GM18951 (cell line): ENCODE measurements around the gene SYCE3.
"Not testable (repeated sequence)": the region's sequence is repeated elsewhere in the genome, so short reads cannot be mapped to it uniquely, and the experiment has no call there.

Source experiments
- POLR2A ChIP-seq: IDR thresholded peaks from 4 replicates; pipeline ENCODE4 v1.6.1; 2011; ENCODE audit warnings: mild to moderate bottlenecking; ENCODE audit not compliant: insufficient read length, insufficient read depth; ENCODE audit errors: extremely low read depth
- in situ Hi-C: fragments of 300-500 bp; cut with MboI; formaldehyde crosslinking; loops from one replicate; pipeline ENCODE4 v1.12.0; 2022; ENCODE audit warnings: low sequenced_read_pairs, mixed read lengths, inconsistent platforms; ENCODE audit not compliant: unreplicated experiment

SYCE3 gene

GRCh38 chr22:50525104-50525857, 37.4 kb downstream of the SYCE3 start, which contains the start of gene SCO2:
SCO2 (minus strand) TSS chr22:50525598; CDS start chr22:50524411, 1,187 bp downstream.
- in situ Hi-C loops: no loop called here
- peak; percentile 91 for TF ChIP-seq POLR2A

GRCh38 chr22:50524676-50525103, 38.0 kb downstream of the SYCE3 start:
- no peak for TF ChIP-seq POLR2A
- in situ Hi-C loops: no loop called here

GRCh38 chr22:50523806-50524675, 38.7 kb downstream of the SYCE3 start:
- in situ Hi-C loops: no loop called here

GRCh38 chr22:50523458-50523805, 39.3 kb downstream of the SYCE3 start:
- in situ Hi-C loops: no loop called here
- peak; percentile 15 for TF ChIP-seq POLR2A

More at GRCh38 chr22:50523806-50524675, 38.7 kb downstream of the SYCE3 start:
- TF ChIP-seq POLR2A: peak; percentile 12

- TF ChIP-seq POLR2A: peak; percentile 0
- in situ Hi-C loops: no loop called here
Measured at GRCh38 chr22:50522806-50523438, 39.8 kb downstream of the SYCE3 start.

GRCh38 chr22:50522208-50522805, 40.4 kb downstream of the SYCE3 start:
- in situ Hi-C loops: no loop called here
- TF ChIP-seq POLR2A: peak; percentile 1

GRCh38 chr22:50521710-50522109, 41.0 kb downstream of the SYCE3 start:
- in situ Hi-C loops: no loop called here
- TF ChIP-seq POLR2A: no peak

- in situ Hi-C loops: no loop called here
- TF ChIP-seq POLR2A: no peak
Measured at GRCh38 chr22:50520826-50521453, 41.8 kb downstream of the SYCE3 start.

GRCh38 chr22:50520184-50520583, 42.5 kb downstream of the SYCE3 start:
- in situ Hi-C loops: not testable (repeated sequence)

GRCh38 chr22:50519151-50519550, 43.6 kb downstream of the SYCE3 start:
- no peak for TF ChIP-seq POLR2A
- in situ Hi-C loops: no loop called here

GRCh38 chr22:50518606-50519005, 44.1 kb downstream of the SYCE3 start:
- in situ Hi-C loops: no loop called here
- TF ChIP-seq POLR2A: no peak

- in situ Hi-C loops: no loop called here
- TF ChIP-seq POLR2A: no peak
Measured at GRCh38 chr22:50517495-50518260, 45.0 kb downstream of the SYCE3 start.
